H9 (cell line): ENCODE measurements around the gene NBEA. TPM values are rescaled to one million over a fixed set of nuclear protein-coding genes. Genes with fewer than 3 reads are reported as not detected.

Experiments used
- DNase-seq: peaks from one replicate; pipeline ENCODE4 v3.0.0-alpha.2; 2017
- H2AFZ ChIP-seq: one replicate; pipeline ENCODE4 v1.6.1; 2013; ENCODE audit warnings: mild to moderate bottlenecking, low read length, control low read depth, moderate library complexity
- H2AK5ac ChIP-seq: 2 replicates; pipeline ENCODE4 v1.6.1; 2013; ENCODE audit warnings: low read length, control low read depth, mixed read lengths; ENCODE audit not compliant: insufficient read length
- H2BK120ac ChIP-seq: one replicate; pipeline ENCODE4 v1.6.1; 2013; ENCODE audit warnings: low read depth, mild to moderate bottlenecking, low read length, control low read depth, inconsistent platforms; ENCODE audit not compliant: poor library complexity, severe bottlenecking
- H2BK12ac ChIP-seq: 2 replicates; pipeline ENCODE4 v1.6.1; 2013; ENCODE audit warnings: low read length, control low read depth, mixed read lengths, low read depth; ENCODE audit not compliant: insufficient read length
- H2BK15ac ChIP-seq: 2 replicates; pipeline ENCODE4 v1.6.1; 2013; ENCODE audit warnings: low read depth, low read length, control low read depth
- H2BK20ac ChIP-seq: one replicate; pipeline ENCODE4 v1.6.1; 2013; ENCODE audit warnings: low read depth, mild to moderate bottlenecking, low read length, control low read depth, inconsistent platforms; ENCODE audit not compliant: poor library complexity, severe bottlenecking
- H2BK5ac ChIP-seq: 2 replicates; pipeline ENCODE4 v1.6.1; 2013; ENCODE audit warnings: low read length, control low read depth, mixed read lengths; ENCODE audit not compliant: insufficient read length
- H3K14ac ChIP-seq: 2 replicates; pipeline ENCODE4 v1.6.1; 2013; ENCODE audit warnings: low read length, control low read depth; ENCODE audit not compliant: insufficient read depth
- H3K18ac ChIP-seq: 2 replicates; pipeline ENCODE4 v1.6.1; 2013; ENCODE audit warnings: low read depth, mild to moderate bottlenecking, mixed read lengths, low read length, control low read depth; ENCODE audit not compliant: insufficient read length
- H3K23ac ChIP-seq: 2 replicates; pipeline ENCODE4 v1.6.1; 2013; ENCODE audit warnings: low read length, control low read depth, mixed read lengths, low read depth; ENCODE audit not compliant: insufficient read length
- H3K23me2 ChIP-seq: 2 replicates; pipeline ENCODE4 v1.6.1; 2013; ENCODE audit warnings: low read depth, mild to moderate bottlenecking, mixed read lengths, low read length, control low read depth; ENCODE audit not compliant: insufficient read length, poor library complexity, severe bottlenecking
- H3K27ac ChIP-seq: 2 replicates; pipeline ENCODE4 v1.5.1; 2013; ENCODE audit warnings: low read length, control low read depth, mixed read lengths, low read depth; ENCODE audit not compliant: insufficient read length
- H3K27me3 ChIP-seq: 2 replicates; pipeline ENCODE4 v1.6.1; 2013; ENCODE audit warnings: low read length, control low read depth, inconsistent platforms; ENCODE audit not compliant: insufficient read depth
- H3K4ac ChIP-seq: 2 replicates; pipeline ENCODE4 v1.6.1; 2013; ENCODE audit warnings: low read depth, mild to moderate bottlenecking, control low read depth, inconsistent platforms, low read length, moderate library complexity
- H3K4me1 ChIP-seq: 2 replicates; pipeline ENCODE4 v1.6.1; 2013; ENCODE audit warnings: low read length, control low read depth, inconsistent platforms; ENCODE audit not compliant: insufficient read depth
- H3K4me2 ChIP-seq: 2 replicates; pipeline ENCODE4 v1.6.1; 2013; ENCODE audit warnings: low read length, control low read depth, mixed read lengths; ENCODE audit not compliant: insufficient read length, insufficient read depth
- H3K56ac ChIP-seq: 2 replicates; pipeline ENCODE4 v1.6.1; 2013; ENCODE audit warnings: low read depth, mild to moderate bottlenecking, mixed read lengths, low read length, control low read depth; ENCODE audit not compliant: insufficient read length
- H3K79me1 ChIP-seq: 2 replicates; pipeline ENCODE4 v1.6.1; 2013; ENCODE audit warnings: low read depth, mild to moderate bottlenecking, moderate library complexity, low read length, control low read depth, inconsistent platforms; ENCODE audit not compliant: insufficient read depth, poor library complexity, severe bottlenecking
- H3K79me2 ChIP-seq: 2 replicates; pipeline ENCODE4 v1.6.1; 2013; ENCODE audit warnings: low read length, control low read depth, inconsistent platforms; ENCODE audit not compliant: insufficient read depth
- H3K9ac ChIP-seq: 2 replicates; pipeline ENCODE4 v1.6.1; 2013; ENCODE audit warnings: low read length, control low read depth, mixed read lengths; ENCODE audit not compliant: insufficient read length; ENCODE audit errors: extremely low read depth
- H3K9me3 ChIP-seq: one replicate; pipeline ENCODE4 v1.6.1; 2013; ENCODE audit warnings: low read depth, low read length, inconsistent platforms; ENCODE audit not compliant: control insufficient read depth
- H3T11ph ChIP-seq: one replicate; pipeline ENCODE4 v1.6.1; 2013; ENCODE audit warnings: mild to moderate bottlenecking, low read length, control low read depth, inconsistent platforms
- H4K20me1 ChIP-seq: one replicate; pipeline ENCODE4 v1.6.1; 2013; ENCODE audit not compliant: control insufficient read depth, insufficient read length, insufficient read depth
- H4K5ac ChIP-seq: 2 replicates; pipeline ENCODE4 v1.6.1; 2013; ENCODE audit warnings: low read depth, mild to moderate bottlenecking, mixed read lengths, low read length, control low read depth; ENCODE audit not compliant: insufficient read length
- H4K8ac ChIP-seq: replicated peaks from 2 replicates; pipeline ENCODE4 v1.6.1; 2013; ENCODE audit warnings: low read length, control low read depth, mixed read lengths, low read depth; ENCODE audit not compliant: insufficient read length
- H4K91ac ChIP-seq: 2 replicates; pipeline ENCODE4 v1.6.1; 2013; ENCODE audit warnings: low read depth, mild to moderate bottlenecking, moderate library complexity, mixed read lengths, low read length, control low read depth; ENCODE audit not compliant: insufficient read length
- H3K27ac Mint-ChIP-seq, 3 experiments: 2 replicates in 2 of 3; 3 replicates in 1 of 3; pipeline ENCODE4 v1.8.0; 2020 to 2021; ENCODE audit warnings: mixed read lengths in 3 of 3, mild to moderate bottlenecking in 1 of 3, moderate library complexity in 1 of 3
- H3K27me3 Mint-ChIP-seq: 2 replicates; pipeline ENCODE4 v1.8.0; 2021; ENCODE audit warnings: low read depth, mild to moderate bottlenecking, moderate library complexity, mixed read lengths
- H3K36me3 Mint-ChIP-seq, 3 experiments: 2 replicates in 2 of 3; 3 replicates in 1 of 3; pipeline ENCODE4 v1.8.0; 2020 to 2021; ENCODE audit warnings: low read depth in 3 of 3, mixed read lengths in 3 of 3; ENCODE audit not compliant: insufficient read depth in 1 of 3
- H3K4me1 Mint-ChIP-seq, 2 experiments: 2 replicates each; pipeline ENCODE4 v1.8.0; 2020; ENCODE audit warnings: mixed read lengths in 2 of 2
- H3K4me3 Mint-ChIP-seq, 2 experiments: 2 replicates in 1 of 2; 3 replicates in 1 of 2; pipeline ENCODE4 v1.8.0; 2020 to 2021; ENCODE audit warnings: mild to moderate bottlenecking in 2 of 2, mixed read lengths in 2 of 2, moderate library complexity in 1 of 2
- H3K9me3 Mint-ChIP-seq, 2 experiments: 2 replicates in 1 of 2; 3 replicates in 1 of 2; pipeline ENCODE4 v1.8.0; 2020; ENCODE audit warnings: mild to moderate bottlenecking in 2 of 2, mixed read lengths in 2 of 2, moderate library complexity in 1 of 2
- WGBS: extraction: QIAGEN DNeasy Blood & Tissue Kit; methylation state at CpG from one replicate; pipeline ENCODE4 v1.1.7; 2013; ENCODE audit warnings: missing lambda C conversion rate, low lambda C conversion rate, mixed read lengths; ENCODE audit not compliant: insufficient read length; ENCODE audit errors: extremely low coverage; 5-methylcytosine and 5-hydroxymethylcytosine counted together
- total RNA-seq: library from RNA; stranded (reverse); gene quantifications from 2 replicates; pipeline ENCODE4 v1.2.1, GENCODE V29; 2021
- TF ChIP-seq, protein P1 (sequence below): fragments of 200-600 bp; sonication (generic); conservative IDR thresholded peaks from 3 replicates; pipeline ENCODE4 v1.8.0; 2021; ENCODE audit warnings: antibody characterized with exemption, mild to moderate bottlenecking

Gene NBEA
- total RNA-seq, 1 experiment from 2014 or later, result 17.3 TPM

DNA sequence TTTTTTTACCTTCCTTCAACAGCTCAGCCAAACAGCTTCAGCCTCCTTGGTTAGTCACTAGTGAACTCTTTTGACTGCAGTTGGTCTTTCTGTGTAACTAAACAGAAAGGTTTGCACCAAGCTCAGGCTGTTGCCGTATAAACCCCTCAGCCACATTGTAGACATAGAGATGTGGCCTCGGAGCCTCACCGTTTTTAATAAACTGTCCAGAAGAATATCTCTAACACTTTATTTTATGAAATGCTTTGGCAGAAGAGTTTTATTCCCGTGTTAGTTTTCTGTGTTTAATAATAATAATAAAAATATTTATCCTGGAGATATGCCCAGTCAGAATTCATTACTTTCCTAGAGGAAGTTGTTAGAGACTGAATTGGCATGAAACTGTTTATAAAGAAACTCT, 706.1 kb downstream of the NBEA start:
- H3K14ac ChIP-seq, result no peak overlapping the region
- H4K20me1 ChIP-seq, result no peaks in the 10 kb centered on the region
- no peak overlapping the region for H2AFZ ChIP-seq
- no peak overlapping the region for H2BK15ac ChIP-seq
- no peaks in the 10 kb centered on the region for H3K79me2 ChIP-seq
- H2BK20ac ChIP-seq, result no peak overlapping the region
- Mint-ChIP-seq H3K27me3 (peaks cover 1% of the 10 kb centered on the region; the same call in 1 of the 2 replicates), H3K4me3 (no peak overlapping the region), H3K9me3 (no peaks in the 10 kb centered on the region), H3K36me3 (peaks cover 0 to 5% (median 4%) of the 10 kb centered on the region in 3 experiments; a peak in 2 of 7 replicates), H3K27ac (peak overlapping the region in 1 of 3 experiments; percentile 93; a peak in 1 of 7 replicates), H3K4me1 (no peaks in the 10 kb centered on the region)
- H3K23me2 ChIP-seq, result no peaks in the 10 kb centered on the region
- H3K9me3 ChIP-seq, result no peaks in the 10 kb centered on the region
- TF ChIP-seq, protein P1, sequence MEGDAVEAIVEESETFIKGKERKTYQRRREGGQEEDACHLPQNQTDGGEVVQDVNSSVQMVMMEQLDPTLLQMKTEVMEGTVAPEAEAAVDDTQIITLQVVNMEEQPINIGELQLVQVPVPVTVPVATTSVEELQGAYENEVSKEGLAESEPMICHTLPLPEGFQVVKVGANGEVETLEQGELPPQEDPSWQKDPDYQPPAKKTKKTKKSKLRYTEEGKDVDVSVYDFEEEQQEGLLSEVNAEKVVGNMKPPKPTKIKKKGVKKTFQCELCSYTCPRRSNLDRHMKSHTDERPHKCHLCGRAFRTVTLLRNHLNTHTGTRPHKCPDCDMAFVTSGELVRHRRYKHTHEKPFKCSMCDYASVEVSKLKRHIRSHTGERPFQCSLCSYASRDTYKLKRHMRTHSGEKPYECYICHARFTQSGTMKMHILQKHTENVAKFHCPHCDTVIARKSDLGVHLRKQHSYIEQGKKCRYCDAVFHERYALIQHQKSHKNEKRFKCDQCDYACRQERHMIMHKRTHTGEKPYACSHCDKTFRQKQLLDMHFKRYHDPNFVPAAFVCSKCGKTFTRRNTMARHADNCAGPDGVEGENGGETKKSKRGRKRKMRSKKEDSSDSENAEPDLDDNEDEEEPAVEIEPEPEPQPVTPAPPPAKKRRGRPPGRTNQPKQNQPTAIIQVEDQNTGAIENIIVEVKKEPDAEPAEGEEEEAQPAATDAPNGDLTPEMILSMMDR, result no peak
- H4K91ac ChIP-seq, result no peak overlapping the region
- no peak overlapping the region for H4K8ac ChIP-seq
- H3T11ph ChIP-seq, result no peak overlapping the region
- H3K4me2 ChIP-seq, result no peak overlapping the region
- H3K4me1 ChIP-seq, result no peaks in the 10 kb centered on the region
- no peak overlapping the region for H3K23ac ChIP-seq
- no peak for DNase-seq
- no peak overlapping the region for H2BK12ac ChIP-seq
- H3K27ac ChIP-seq, result no peak overlapping the region
- no peak overlapping the region for H3K9ac ChIP-seq
- no peak overlapping the region for H3K56ac ChIP-seq
- H3K27me3 ChIP-seq, result no peaks in the 10 kb centered on the region
- no peak overlapping the region for H3K4ac ChIP-seq
- H3K79me1 ChIP-seq, result no peaks in the 10 kb centered on the region
- H3K18ac ChIP-seq, result no peak overlapping the region
- no peak overlapping the region for H2AK5ac ChIP-seq
- H4K5ac ChIP-seq, result no peak overlapping the region
- no CpG with 5 or more reads among the region's 4 CpGs for WGBS
- no peak overlapping the region for H2BK5ac ChIP-seq
- no peak overlapping the region for H2BK120ac ChIP-seq
